ENCODE results near the gene SLC16A8.

Gene SLC16A8

GRCh38 chr22:38085501-38085900, 1.5 kb upstream of the SLC16A8 start:
- TF ChIP-seq CTCF (IDR thresholded peaks at IDR 0.05; ENCODE audit: low read depth, low read length, missing control alignments), result no peak
- H3K4me3 ChIP-seq (replicated peaks; ENCODE audit: low read depth, low read length), result no peak overlapping the region
- no peak for DNase-seq (ENCODE audit: extremely low read depth, low read depth)

GRCh38 chr22:38085056-38085455, 1.1 kb upstream of the SLC16A8 start:
- TF ChIP-seq CTCF (IDR thresholded peaks at IDR 0.05; ENCODE audit: low read depth, low read length, missing control alignments), result no peak
- no peak overlapping the region for H3K4me3 ChIP-seq (replicated peaks; ENCODE audit: low read depth, low read length)
- no peak for DNase-seq (ENCODE audit: extremely low read depth, low read depth)

GRCh38 chr22:38082986-38083710, 836 bp downstream of the SLC16A8 start:
- H3K4me3 ChIP-seq (replicated peaks; ENCODE audit: low read depth, low read length), result no peak overlapping the region
- no peak for DNase-seq (ENCODE audit: extremely low read depth, low read depth)
- no peak for TF ChIP-seq CTCF (IDR thresholded peaks at IDR 0.05; ENCODE audit: low read depth, low read length, missing control alignments)

- H3K4me3 ChIP-seq (replicated peaks; ENCODE audit: low read depth, low read length), result no peak overlapping the region
- DNase-seq (ENCODE audit: extremely low read depth, low read depth), result no peak
- TF ChIP-seq CTCF (IDR thresholded peaks at IDR 0.05; ENCODE audit: low read depth, low read length, missing control alignments), result no peak
Observed at GRCh38 chr22:38081941-38082828, 1.8 kb downstream of the SLC16A8 start.

GRCh38 chr22:38081636-38081940, 2.4 kb downstream of the SLC16A8 start:
- TF ChIP-seq CTCF (IDR thresholded peaks at IDR 0.05; ENCODE audit: low read depth, low read length, missing control alignments), result no peak
- H3K4me3 ChIP-seq (replicated peaks; ENCODE audit: low read depth, low read length), result no peak overlapping the region
- no peak for DNase-seq (ENCODE audit: extremely low read depth, low read depth)

- no peak for DNase-seq (ENCODE audit: extremely low read depth, low read depth)
- TF ChIP-seq CTCF (IDR thresholded peaks at IDR 0.05; ENCODE audit: low read depth, low read length, missing control alignments), result peak; percentile 3
- peak overlapping the region; percentile 7; the same call in 1 of the 2 replicates for H3K4me3 ChIP-seq (replicated peaks; ENCODE audit: low read depth, low read length)
Observed at GRCh38 chr22:38080850-38081635, 2.9 kb downstream of the SLC16A8 start.
